HG03342 (cell line): ENCODE measurements around the gene GEMIN2.
"Not testable (repeated sequence)": the region's sequence is repeated elsewhere in the genome, so short reads cannot be mapped to it uniquely, and the experiment has no call there.

ENCODE experiments used
- ATAC-seq: cut with Tn5 transposase; IDR thresholded peaks from one replicate; pipeline ENCODE4 v1.9.1; 2021; ENCODE audit warnings: mild to moderate bottlenecking, moderate library complexity; ENCODE audit not compliant: unreplicated experiment

The GEMIN2 gene

DNA sequence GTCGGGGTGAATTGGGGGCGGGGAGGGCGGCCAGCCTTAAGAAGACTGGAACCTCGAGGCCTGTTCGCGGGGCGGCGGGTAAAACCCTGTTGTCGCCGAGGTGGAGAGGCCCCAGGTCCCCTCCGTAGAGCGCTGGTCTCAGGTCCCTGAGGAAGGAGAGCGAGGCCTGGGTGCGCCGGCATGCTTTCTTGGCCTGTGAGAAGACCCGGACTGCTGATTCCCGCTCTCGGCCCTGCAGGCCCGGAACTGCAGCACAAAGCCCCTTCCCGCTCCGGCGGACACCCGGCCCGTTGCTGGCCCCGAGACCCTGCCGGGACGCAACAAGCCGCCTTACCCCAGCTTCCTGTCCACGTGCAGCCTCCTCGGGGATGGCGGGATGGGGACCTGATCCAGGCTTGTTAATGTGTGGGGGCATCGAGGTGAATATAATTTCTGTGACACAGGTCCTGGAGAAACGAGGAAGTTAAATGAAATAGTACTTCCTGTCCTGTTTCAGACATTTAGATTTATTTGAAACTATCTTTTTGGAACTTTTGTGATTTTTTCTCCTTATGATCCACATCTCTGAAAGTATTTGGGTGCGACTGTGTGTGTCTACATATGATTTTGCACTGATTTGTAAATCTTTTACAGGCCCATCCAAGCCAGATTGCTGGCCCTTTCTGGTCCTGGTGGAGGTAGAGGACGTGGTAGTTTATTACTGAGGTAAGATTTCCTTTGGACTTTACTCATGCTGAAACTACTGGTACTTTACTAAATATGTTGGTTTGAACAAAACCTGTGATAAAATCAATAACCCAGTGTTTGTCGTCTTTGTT, 61.5 kb downstream of the GEMIN2 start:
- no peak for ATAC-seq

DNA sequence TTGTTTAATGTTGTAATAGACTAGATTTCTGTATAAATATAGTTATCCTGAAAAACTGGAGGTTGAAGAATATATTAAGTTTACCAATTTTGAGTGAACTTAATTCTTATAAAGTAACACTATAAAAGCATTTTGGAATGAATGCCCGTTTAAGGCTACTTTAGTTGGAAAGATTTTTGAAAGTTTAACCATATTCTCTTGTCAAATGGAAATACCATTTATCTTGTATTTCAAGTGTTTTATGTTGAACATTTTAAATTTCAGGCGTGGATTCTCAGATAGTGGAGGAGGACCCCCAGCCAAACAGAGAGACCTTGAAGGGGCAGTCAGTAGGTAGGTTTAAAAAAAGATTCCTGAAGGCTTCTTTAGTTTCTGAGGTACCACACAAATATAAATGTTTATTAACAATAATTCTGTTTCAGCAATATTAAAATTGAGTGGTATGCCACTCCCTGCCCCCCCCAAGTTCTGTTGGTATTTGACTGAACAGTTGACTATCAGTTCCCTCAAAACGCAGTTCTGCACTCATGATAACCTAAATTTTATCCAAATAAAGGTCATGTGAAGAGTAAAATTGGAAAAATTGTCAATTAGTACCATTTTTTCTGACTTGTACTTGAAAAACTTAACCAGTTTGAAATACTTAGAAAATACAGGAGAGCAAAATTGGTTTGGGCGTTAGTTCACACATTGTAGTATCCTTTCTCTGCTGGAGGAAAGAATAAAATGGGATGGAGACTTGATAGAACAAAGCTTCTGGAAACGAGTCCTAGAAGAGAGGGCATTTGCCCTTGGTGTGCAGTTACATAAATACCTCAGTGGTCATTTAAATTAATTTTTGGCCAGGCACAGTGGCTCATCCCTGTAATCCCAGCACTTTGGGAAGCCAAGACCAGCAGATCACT, 62.4 kb downstream of the GEMIN2 start:
- ATAC-seq, result no peak

DNA sequence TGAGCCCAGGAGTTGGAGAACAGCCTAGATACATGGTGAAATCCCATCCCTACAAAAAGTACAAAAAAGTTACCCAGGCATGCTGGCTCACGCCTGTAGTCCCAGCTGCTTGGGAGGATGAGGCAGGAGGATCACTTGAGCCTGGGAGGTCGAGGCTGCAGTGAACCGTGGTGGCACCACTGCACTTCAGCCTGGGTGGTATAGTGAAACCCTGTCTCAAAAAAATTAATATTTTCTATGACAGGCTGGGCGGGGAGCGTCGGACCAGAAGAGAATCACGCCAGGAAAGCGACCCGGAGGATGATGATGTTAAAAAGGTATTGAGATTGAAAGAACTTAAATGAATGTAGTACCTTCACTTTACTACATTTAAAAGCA, 63.0 kb downstream of the GEMIN2 start:
- no peak for ATAC-seq

DNA sequence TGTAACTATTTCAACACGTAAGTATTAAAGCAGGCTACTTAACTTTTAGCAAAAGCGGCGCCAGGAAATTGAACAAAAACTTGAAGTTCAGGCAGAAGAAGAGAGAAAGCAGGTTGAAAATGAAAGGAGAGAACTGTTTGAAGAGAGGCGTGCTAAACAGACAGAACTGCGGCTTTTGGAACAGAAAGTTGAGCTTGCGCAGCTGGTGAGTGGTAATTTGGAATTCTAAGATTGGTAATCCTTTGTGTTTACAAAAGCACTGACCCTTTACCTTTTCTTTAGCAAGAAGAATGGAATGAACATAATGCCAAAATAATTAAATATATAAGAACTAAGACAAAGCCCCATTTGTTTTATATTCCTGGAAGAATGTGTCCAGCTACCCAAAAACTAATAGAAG, 64.9 kb downstream of the GEMIN2 start:
- ATAC-seq, result no peak

DNA sequence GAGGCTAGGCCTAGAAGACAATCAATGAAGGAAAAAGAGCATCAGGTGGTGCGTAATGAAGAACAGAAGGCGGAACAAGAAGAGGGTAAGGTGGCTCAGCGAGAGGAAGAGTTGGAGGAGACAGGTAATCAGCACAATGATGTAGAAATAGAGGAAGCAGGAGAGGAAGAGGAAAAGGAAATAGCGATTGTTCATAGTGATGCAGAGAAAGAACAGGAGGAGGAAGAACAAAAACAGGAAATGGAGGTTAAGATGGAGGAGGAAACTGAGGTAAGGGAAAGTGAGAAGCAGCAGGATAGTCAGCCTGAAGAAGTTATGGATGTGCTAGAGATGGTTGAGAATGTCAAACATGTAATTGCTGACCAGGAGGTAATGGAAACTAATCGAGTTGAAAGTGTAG, 66.4 kb downstream of the GEMIN2 start:
- no peak for ATAC-seq

DNA sequence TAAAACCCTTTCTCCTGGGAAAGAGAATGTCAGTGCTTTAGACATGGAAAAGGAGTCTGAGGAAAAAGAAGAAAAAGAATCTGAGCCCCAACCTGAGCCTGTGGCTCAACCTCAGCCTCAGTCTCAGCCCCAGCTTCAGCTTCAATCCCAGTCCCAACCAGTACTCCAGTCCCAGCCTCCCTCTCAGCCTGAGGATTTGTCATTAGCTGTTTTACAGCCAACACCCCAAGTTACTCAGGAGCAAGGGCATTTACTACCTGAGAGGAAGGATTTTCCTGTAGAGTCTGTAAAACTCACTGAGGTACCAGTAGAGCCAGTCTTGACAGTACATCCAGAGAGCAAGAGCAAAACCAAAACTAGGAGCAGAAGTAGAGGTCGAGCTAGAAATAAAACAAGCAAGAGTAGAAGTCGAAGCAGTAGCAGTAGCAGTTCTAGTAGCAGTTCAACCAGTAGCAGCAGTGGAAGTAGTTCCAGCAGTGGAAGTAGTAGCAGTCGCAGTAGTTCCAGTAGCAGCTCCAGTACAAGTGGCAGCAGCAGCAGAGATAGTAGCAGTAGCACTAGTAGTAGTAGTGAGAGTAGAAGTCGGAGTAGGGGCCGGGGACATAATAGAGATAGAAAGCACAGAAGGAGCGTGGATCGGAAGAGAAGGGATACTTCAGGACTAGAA, 67.0 kb downstream of the GEMIN2 start:
- ATAC-seq, result no peak

DNA sequence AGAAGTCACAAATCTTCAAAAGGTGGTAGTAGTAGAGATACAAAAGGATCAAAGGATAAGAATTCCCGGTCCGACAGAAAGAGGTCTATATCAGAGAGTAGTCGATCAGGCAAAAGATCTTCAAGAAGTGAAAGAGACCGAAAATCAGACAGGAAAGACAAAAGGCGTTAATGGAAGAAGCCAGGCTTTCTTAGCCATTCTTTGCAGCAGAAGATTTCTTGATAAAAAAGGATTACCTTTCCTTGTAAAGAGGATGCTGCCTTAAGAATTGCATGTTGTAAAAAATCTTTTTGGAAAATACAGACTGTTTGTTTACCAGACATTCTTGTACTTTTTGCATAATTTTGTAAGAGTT, 67.5 kb downstream of the GEMIN2 start:
- no peak for ATAC-seq

DNA sequence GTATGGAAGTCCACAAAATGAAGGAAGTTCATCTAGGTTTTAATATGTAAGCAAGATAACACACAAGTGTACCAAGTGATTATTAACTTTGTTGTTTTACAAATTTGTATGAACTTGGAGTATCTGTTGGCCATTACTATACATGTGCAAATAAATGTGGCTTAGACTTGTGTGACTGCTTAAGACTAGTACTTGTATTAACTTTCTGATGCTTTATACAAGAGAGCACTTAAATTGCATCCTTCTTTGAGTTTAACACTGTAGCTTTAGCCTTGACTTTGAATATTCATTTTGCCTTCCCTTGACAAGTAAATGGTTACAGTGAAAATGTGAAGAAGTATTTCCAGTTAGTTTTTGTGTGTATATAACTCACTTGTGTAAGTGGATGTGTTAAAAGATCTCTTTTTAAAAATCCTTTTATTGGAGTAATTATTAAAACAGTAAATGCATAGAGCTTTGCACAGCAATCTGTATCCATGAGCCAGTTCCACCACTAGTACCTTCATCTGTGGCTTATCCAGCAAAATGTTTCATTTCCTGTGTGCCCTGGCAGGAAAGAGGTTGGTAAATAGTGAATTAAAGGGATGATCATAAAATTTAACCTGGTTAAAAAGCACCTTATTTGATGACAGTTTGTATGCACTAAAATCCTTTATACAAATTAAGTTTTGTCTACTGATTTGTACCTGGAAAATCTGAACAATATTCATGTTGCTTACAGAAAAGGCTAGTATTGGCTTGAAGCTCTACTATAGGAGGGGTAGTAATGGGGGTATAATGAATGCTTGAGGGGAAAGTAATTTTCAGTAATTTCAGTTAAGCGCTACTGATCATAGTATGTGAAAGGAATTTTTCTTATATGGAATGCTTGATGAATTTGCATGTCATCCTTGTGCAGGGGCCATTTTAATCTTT, 68.9 kb downstream of the GEMIN2 start:
- no peak for ATAC-seq

DNA sequence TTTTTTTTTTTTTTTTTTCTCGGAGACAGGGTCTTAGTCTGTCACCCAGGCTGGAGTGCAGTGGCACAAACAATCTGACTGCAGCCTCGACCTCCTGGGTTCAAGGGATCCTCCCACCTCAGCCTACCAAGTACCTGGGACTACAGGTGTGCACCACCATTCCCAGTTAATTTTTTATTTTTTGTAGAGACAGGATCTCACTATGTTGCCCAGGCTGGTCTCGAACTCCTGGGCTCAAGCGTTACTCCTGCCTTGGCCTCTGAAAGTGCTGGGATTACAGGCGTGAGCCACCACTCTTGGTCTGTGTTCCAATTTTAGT, 69.5 kb downstream of the GEMIN2 start:
- ATAC-seq, result not testable (repeated sequence)

DNA sequence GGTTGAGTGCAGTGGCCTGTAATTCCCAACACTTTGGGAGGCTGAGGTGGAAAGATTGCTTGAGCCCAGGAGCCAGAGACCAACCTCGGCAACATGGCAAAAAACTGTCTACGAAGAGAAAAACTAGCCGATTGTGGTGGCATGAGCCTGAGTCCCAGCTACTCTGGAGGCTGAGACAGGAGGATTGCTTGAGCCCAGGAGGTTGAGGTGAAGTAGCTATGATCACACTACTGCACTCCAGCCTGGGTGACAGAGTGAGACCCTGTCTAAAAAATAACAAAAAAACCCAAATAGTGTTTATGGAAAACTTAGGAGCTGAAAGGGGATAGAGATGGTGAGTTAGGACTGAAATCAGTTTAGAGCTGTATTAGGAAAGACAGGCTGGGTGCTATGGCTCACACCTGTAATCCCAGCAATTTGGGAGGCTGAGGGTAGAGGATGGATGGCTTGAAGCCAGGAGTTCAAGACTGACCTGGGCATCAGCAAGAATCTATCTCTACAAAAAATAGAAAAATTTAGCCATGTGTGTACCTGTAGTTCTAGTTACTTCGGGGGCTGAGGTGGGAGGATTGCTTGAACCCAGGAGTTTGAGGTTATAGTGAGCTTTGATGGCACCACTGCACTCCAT, 70.6 kb downstream of the GEMIN2 start:
- no peak for ATAC-seq

DNA sequence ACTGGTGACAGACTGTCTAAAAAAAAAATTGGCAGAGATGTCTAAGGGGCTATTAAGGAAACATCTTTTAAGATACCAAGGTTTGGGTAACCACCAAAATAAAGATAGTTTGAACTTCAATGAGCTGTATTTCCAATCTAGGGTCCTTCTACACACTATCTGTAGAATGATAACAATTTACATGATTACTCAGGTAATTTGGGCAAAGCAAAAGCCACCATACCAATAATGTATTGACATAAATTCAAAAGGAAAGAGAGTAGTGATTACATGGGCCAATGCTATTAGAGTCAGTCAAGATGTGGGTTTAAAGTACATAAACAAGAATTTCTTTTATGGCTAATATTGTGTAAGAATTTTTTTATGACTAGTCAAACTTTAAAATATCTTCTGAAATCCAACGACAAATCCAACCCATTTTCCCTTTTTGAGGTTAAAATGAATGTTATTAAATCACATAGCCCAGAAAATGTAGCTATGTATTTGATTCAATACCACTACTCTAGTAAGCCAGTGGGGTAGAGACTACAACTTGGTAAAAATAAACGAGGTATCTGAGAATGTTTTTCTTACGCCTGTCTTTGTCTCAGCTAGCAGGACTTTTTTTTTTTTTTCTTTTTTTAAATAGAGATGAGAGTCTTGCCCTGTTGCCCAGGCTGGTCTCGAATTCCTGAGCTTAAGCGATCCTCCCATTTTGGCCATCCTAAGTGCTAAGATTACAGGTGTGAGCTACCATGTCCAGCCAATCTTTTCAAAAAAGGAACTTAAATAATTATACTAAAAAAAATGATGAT, 71.3 kb downstream of the GEMIN2 start:
- ATAC-seq, result no peak
